ENCODE results near the gene TBCD. TPM values are rescaled to one million over a fixed set of nuclear protein-coding genes. Genes with fewer than 3 reads are reported as not detected.

Gene TBCD
- polyA plus RNA-seq, 1 donor from 2014 or later: 67.2 TPM

DNA sequence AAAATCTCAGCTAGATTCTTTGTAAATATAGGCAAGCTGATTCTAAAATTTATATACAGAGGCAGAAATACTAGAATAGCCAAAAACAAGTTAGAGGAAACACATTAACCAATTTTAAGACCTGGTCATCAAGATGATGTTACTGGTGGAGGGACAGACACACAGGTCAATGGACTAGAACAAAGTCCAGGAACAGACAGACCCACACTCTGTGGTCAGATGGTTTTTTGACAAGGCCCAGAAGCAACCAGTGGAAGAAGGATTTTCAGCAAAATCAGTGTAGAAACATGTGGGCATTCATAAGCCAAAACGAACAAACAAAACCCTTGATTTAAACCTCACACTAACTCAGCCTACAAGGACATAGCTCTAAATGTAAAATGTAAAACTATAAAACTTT lies 227.9 kb downstream of the TBCD start:
- Histone ChIP-seq H3K9me2 (ENCODE audit: insufficient read depth, low read length) (no peaks in the 10 kb centered on the region), H4K20me1 (ENCODE audit: insufficient read depth) (no peaks in the 10 kb centered on the region), H3F3A (ENCODE audit: insufficient read depth, low read length, poor library complexity, severe bottlenecking) (no peaks in the 10 kb centered on the region), H3K9ac (ENCODE audit: low read length) (no peak overlapping the region), H3K79me2 (replicated peaks; ENCODE audit: insufficient read depth, low read length) (no peaks in the 10 kb centered on the region), H2AFZ (ENCODE audit: low read depth, low read length) (no peak overlapping the region), H3K27me3 (ENCODE audit: insufficient read depth, low read depth, low read length) (no peaks in the 10 kb centered on the region), H3K27ac (ENCODE audit: low read length) (no peak overlapping the region), H3K36me3 (ENCODE audit: insufficient read depth, low read length) (no peaks in the 10 kb centered on the region), H3K4me3 (ENCODE audit: low read length) (no peak overlapping the region), H3K9me3 (ENCODE audit: low read length) (no peaks in the 10 kb centered on the region), H3K4me2 (ENCODE audit: low read length) (no peak overlapping the region)
- TF ChIP-seq RAD21 (conservative IDR thresholded peaks at IDR 0.05) (no peak), SMC3 (conservative IDR thresholded peaks at IDR 0.05; ENCODE audit: poor library complexity) (no peak), TAF1 (IDR thresholded peaks at IDR 0.05; ENCODE audit: low read depth) (no peak), POLR2AphosphoS5 (IDR thresholded peaks at IDR 0.05) (no peak), MXI1 (conservative IDR thresholded peaks at IDR 0.05; ENCODE audit: poor library complexity, severe bottlenecking) (no peak), EP300 (conservative IDR thresholded peaks at IDR 0.05; ENCODE audit: poor library complexity, severe bottlenecking) (no peak), EZH2 (IDR thresholded peaks at IDR 0.05; ENCODE audit: borderline replicate concordance, insufficient read depth, low read length, poor library complexity, severe bottlenecking) (no peak)
- TF ChIP-seq, protein P1, sequence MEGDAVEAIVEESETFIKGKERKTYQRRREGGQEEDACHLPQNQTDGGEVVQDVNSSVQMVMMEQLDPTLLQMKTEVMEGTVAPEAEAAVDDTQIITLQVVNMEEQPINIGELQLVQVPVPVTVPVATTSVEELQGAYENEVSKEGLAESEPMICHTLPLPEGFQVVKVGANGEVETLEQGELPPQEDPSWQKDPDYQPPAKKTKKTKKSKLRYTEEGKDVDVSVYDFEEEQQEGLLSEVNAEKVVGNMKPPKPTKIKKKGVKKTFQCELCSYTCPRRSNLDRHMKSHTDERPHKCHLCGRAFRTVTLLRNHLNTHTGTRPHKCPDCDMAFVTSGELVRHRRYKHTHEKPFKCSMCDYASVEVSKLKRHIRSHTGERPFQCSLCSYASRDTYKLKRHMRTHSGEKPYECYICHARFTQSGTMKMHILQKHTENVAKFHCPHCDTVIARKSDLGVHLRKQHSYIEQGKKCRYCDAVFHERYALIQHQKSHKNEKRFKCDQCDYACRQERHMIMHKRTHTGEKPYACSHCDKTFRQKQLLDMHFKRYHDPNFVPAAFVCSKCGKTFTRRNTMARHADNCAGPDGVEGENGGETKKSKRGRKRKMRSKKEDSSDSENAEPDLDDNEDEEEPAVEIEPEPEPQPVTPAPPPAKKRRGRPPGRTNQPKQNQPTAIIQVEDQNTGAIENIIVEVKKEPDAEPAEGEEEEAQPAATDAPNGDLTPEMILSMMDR (IDR thresholded peaks at IDR 0.05; ENCODE audit: poor library complexity, severe bottlenecking): no peak
- TF ChIP-seq, protein P2, sequence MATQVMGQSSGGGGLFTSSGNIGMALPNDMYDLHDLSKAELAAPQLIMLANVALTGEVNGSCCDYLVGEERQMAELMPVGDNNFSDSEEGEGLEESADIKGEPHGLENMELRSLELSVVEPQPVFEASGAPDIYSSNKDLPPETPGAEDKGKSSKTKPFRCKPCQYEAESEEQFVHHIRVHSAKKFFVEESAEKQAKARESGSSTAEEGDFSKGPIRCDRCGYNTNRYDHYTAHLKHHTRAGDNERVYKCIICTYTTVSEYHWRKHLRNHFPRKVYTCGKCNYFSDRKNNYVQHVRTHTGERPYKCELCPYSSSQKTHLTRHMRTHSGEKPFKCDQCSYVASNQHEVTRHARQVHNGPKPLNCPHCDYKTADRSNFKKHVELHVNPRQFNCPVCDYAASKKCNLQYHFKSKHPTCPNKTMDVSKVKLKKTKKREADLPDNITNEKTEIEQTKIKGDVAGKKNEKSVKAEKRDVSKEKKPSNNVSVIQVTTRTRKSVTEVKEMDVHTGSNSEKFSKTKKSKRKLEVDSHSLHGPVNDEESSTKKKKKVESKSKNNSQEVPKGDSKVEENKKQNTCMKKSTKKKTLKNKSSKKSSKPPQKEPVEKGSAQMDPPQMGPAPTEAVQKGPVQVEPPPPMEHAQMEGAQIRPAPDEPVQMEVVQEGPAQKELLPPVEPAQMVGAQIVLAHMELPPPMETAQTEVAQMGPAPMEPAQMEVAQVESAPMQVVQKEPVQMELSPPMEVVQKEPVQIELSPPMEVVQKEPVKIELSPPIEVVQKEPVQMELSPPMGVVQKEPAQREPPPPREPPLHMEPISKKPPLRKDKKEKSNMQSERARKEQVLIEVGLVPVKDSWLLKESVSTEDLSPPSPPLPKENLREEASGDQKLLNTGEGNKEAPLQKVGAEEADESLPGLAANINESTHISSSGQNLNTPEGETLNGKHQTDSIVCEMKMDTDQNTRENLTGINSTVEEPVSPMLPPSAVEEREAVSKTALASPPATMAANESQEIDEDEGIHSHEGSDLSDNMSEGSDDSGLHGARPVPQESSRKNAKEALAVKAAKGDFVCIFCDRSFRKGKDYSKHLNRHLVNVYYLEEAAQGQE (IDR thresholded peaks at IDR 0.05; ENCODE audit: borderline replicate concordance): no peak

DNA sequence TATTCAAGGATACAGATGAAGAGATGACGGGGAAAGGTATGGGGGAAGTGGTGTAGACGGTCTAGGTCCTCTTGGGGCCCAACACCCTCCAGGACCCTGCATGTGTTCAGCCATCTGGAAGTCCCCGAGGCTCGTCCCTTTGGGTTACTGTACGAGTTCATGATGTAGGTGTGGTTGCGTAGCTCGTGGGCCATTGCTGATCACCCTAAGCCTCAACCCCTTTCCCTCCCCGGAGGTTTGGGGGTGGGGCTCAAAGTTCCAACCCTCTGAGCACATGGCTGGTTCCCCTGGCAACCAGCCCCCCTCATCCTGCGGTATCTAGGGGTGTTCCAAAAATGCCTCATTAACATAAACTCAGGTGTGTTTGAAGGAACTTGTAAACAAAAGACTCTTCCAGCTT lies 228.8 kb downstream of the TBCD start:
- no peak overlapping the region for H3K4me2 ChIP-seq (ENCODE audit: low read length)
- no peak overlapping the region for H3K4me3 ChIP-seq (ENCODE audit: low read length)
- H2AFZ ChIP-seq (ENCODE audit: low read depth, low read length): no peak overlapping the region
- no peaks in the 10 kb centered on the region for H4K20me1 ChIP-seq (ENCODE audit: insufficient read depth)
- H3K79me2 ChIP-seq (replicated peaks; ENCODE audit: insufficient read depth, low read length): no peaks in the 10 kb centered on the region
- no peaks in the 10 kb centered on the region for H3F3A ChIP-seq (ENCODE audit: insufficient read depth, low read length, poor library complexity, severe bottlenecking)
- no peaks in the 10 kb centered on the region for H3K36me3 ChIP-seq (ENCODE audit: insufficient read depth, low read length)
- no peak overlapping the region for H3K27ac ChIP-seq (ENCODE audit: low read length)
- no peak overlapping the region for H3K9ac ChIP-seq (ENCODE audit: low read length)
- no peaks in the 10 kb centered on the region for H3K9me3 ChIP-seq (ENCODE audit: low read length)
- TF ChIP-seq, protein P2 (IDR thresholded peaks at IDR 0.05; ENCODE audit: borderline replicate concordance): no peak
- no peak for TF ChIP-seq EP300 (conservative IDR thresholded peaks at IDR 0.05; ENCODE audit: poor library complexity, severe bottlenecking)
- no peak for TF ChIP-seq SMC3 (conservative IDR thresholded peaks at IDR 0.05; ENCODE audit: poor library complexity)
- TF ChIP-seq EZH2 (IDR thresholded peaks at IDR 0.05; ENCODE audit: borderline replicate concordance, insufficient read depth, low read length, poor library complexity, severe bottlenecking): no peak
- TF ChIP-seq, protein P1 (IDR thresholded peaks at IDR 0.05; ENCODE audit: poor library complexity, severe bottlenecking): no peak
- TF ChIP-seq RAD21 (conservative IDR thresholded peaks at IDR 0.05): no peak
- no peak for TF ChIP-seq POLR2AphosphoS5 (IDR thresholded peaks at IDR 0.05)
- no peak for TF ChIP-seq TAF1 (IDR thresholded peaks at IDR 0.05; ENCODE audit: low read depth)
- no peak for TF ChIP-seq MXI1 (conservative IDR thresholded peaks at IDR 0.05; ENCODE audit: poor library complexity, severe bottlenecking)
- no peaks in the 10 kb centered on the region for H3K9me2 ChIP-seq (ENCODE audit: insufficient read depth, low read length)
- no peaks in the 10 kb centered on the region for H3K27me3 ChIP-seq (ENCODE audit: insufficient read depth, low read depth, low read length)

All from neural cell (in vitro differentiated cells).